SK-N-SH (cell line): ENCODE measurements around the gene PARD3B. TPM values are rescaled to one million over a fixed set of nuclear protein-coding genes. Genes with fewer than 3 reads are reported as not detected.

Source experiments
- CTCF ChIA-PET: fragments of 300-600, 350-600 bp; formaldehyde crosslinking; extraction: SDS; loops from one replicate; lab custom pipeline; 2021; lab: Yijun Ruan, JAX
- POLR2A ChIA-PET: fragments of 350-600 bp; sonication (Branson Sonifier 250); formaldehyde crosslinking; extraction: SDS; loops from one replicate; lab custom pipeline; 2020; ENCODE audit warnings: antibody characterized with exemption, inconsistent platforms; lab: Yijun Ruan, JAX
- DNase-seq: peaks from one replicate; pipeline ENCODE4 v3.0.0; 2012
- H2AFZ ChIP-seq: fragments of 200-600 bp; sonication (generic); 2 replicates; pipeline ENCODE4 v1.8.1; 2016; ENCODE audit warnings: antibody characterized with exemption, mild to moderate bottlenecking, low read depth
- H3F3A ChIP-seq: fragments of 200-600 bp; sonication (generic); replicated peaks from 2 replicates; pipeline ENCODE3; 2016; ENCODE audit warnings: antibody characterized with exemption, mild to moderate bottlenecking; ENCODE audit not compliant: insufficient read depth
- H3K27ac ChIP-seq, 2 experiments: fragments of 200-500 bp in 1 of 2; fragments of 200-600 bp in 1 of 2; sonication (Bioruptor generic) in 1 of 2; sonication (generic), shearing (Covaris generic) in 1 of 2; 2 replicates each; pipeline versions ENCODE4 v1.5.1 to v1.6.1; 2014 to 2016; ENCODE audit warnings: low read depth in 2 of 2, inconsistent platforms in 1 of 2, low read length in 1 of 2, mild to moderate bottlenecking in 1 of 2, mixed read lengths in 1 of 2
- H3K27me3 ChIP-seq: fragments of 200-600 bp; sonication (generic), shearing (Covaris generic); 2 replicates; pipeline ENCODE4 v1.6.1; 2016; ENCODE audit warnings: mixed run types; ENCODE audit not compliant: insufficient read depth
- H3K36me3 ChIP-seq, 2 experiments: fragments of 200-500 bp in 1 of 2; fragments of 200-600 bp in 1 of 2; sonication (Bioruptor generic) in 1 of 2; sonication (generic) in 1 of 2; replicated peaks in 1 of 2; 2 replicates each; pipeline versions ENCODE3 to v1.5.1; 2014 to 2016; ENCODE audit warnings: low read length in 1 of 2, mild to moderate bottlenecking in 1 of 2; ENCODE audit not compliant: insufficient read depth in 2 of 2, control insufficient read depth in 1 of 2
- H3K4me1 ChIP-seq, 2 experiments: fragments of 200-500 bp in 1 of 2; fragments of 200-600 bp in 1 of 2; sonication (Bioruptor generic) in 1 of 2; sonication (generic), shearing (Covaris generic) in 1 of 2; 2 replicates each; pipeline versions ENCODE4 v1.5.1 to v1.6.1; 2014 to 2016; ENCODE audit warnings: low read depth in 1 of 2, low read length in 1 of 2, mixed run types in 1 of 2; ENCODE audit not compliant: insufficient read depth in 2 of 2, control insufficient read depth in 1 of 2
- H3K4me2 ChIP-seq: fragments of 200-600 bp; sonication (generic), shearing (Covaris generic); 2 replicates; pipeline ENCODE4 v1.6.1; 2017; ENCODE audit warnings: mixed run types
- H3K4me3 ChIP-seq, 2 experiments: fragments of 200-500 bp in 1 of 2; fragments of 200-600 bp in 1 of 2; sonication (Bioruptor generic) in 1 of 2; sonication (generic), shearing (Covaris generic) in 1 of 2; 2 replicates each; pipeline versions ENCODE4 v1.5.1 to v1.8.1; 2014 to 2016; ENCODE audit warnings: low read depth in 2 of 2, inconsistent platforms in 1 of 2, low read length in 1 of 2, mild to moderate bottlenecking in 1 of 2, mixed read lengths in 1 of 2, moderate library complexity in 1 of 2
- H3K79me2 ChIP-seq: fragments of 200-600 bp; sonication (generic); 2 replicates; pipeline ENCODE4 v1.8.1; 2017; ENCODE audit warnings: mild to moderate bottlenecking; ENCODE audit not compliant: insufficient read depth
- H3K9ac ChIP-seq: fragments of 200-600 bp; sonication (generic); 2 replicates; pipeline ENCODE4 v1.6.1; 2017; ENCODE audit warnings: mixed run types
- H3K9me2 ChIP-seq: fragments of 200-600 bp; sonication (generic); 2 replicates; pipeline ENCODE4 v1.6.1; 2017; ENCODE audit warnings: mixed run types
- H3K9me3 ChIP-seq: fragments of 200-600 bp; sonication (generic); 2 replicates; pipeline ENCODE4 v1.6.1; 2017; ENCODE audit warnings: mixed run types, mild to moderate bottlenecking, moderate library complexity
- H4K20me1 ChIP-seq: fragments of 200-600 bp; sonication (generic); 2 replicates; pipeline ENCODE4 v1.6.1; 2017; ENCODE audit warnings: mild to moderate bottlenecking, mixed run types; ENCODE audit not compliant: insufficient read depth
- EZH2phosphoT487 ChIP-seq: fragments of 200-600 bp; sonication (generic); IDR thresholded peaks from 2 replicates; pipeline ENCODE4 v1.6.1; 2017; ENCODE audit warnings: low read depth, mixed run types, mild to moderate bottlenecking, antibody characterized with exemption, moderate library complexity, borderline replicate concordance
- FOSL2 ChIP-seq: IDR thresholded peaks from 2 replicates; pipeline ENCODE4 v1.4.0; 2012; ENCODE audit warnings: low read depth, mild to moderate bottlenecking, moderate library complexity, borderline replicate concordance
- FOXM1 ChIP-seq: IDR thresholded peaks from 2 replicates; pipeline ENCODE4 v1.4.0; 2012; ENCODE audit warnings: low read depth, mild to moderate bottlenecking
- GABPA ChIP-seq: IDR thresholded peaks from 2 replicates; pipeline ENCODE4 v1.4.0; 2012; ENCODE audit warnings: low read depth, mild to moderate bottlenecking
- GATA2 ChIP-seq: sonication (generic); formaldehyde crosslinking; IDR thresholded peaks from 2 replicates; pipeline ENCODE4 v1.5.0; 2020; ENCODE audit warnings: mild to moderate bottlenecking, missing genetic modification reagents
- MXI1 ChIP-seq: IDR thresholded peaks from 2 replicates; pipeline ENCODE4 v1.6.1; 2012; ENCODE audit warnings: mild to moderate bottlenecking, low read depth, low read length, improper control_type of control experiment
- NFIC ChIP-seq: IDR thresholded peaks from 2 replicates; pipeline ENCODE4 v1.4.0; 2012; ENCODE audit warnings: borderline replicate concordance
- RCOR1 ChIP-seq: fragments of 150-350 bp; IDR thresholded peaks from 2 replicates; pipeline ENCODE4 v1.6.1; 2017; ENCODE audit warnings: antibody characterized with exemption, low read length
- RFX5 ChIP-seq: IDR thresholded peaks from 2 replicates; pipeline ENCODE4 v1.6.1; 2012; ENCODE audit warnings: mild to moderate bottlenecking, improper control_type of control experiment, low read length
- RXRA ChIP-seq: IDR thresholded peaks from 2 replicates; pipeline ENCODE4 v1.4.0; 2012; ENCODE audit warnings: low read depth, mild to moderate bottlenecking, borderline replicate concordance
- SIN3A ChIP-seq: IDR thresholded peaks from 2 replicates; pipeline ENCODE4 v1.6.1; 2012; ENCODE audit warnings: low read depth, mild to moderate bottlenecking, low read length, moderate library complexity, borderline replicate concordance
- TAF1 ChIP-seq: IDR thresholded peaks from 2 replicates; pipeline ENCODE4 v1.6.1; 2012; ENCODE audit warnings: low read depth, mild to moderate bottlenecking, low read length, moderate library complexity, borderline replicate concordance
- TCF12 ChIP-seq: IDR thresholded peaks from 2 replicates; pipeline ENCODE4 v1.4.0; 2012
- WGBS: methylation state at CpG from one replicate; pipeline ENCODE4 v1.1.6; 2017; ENCODE audit warnings: low lambda C conversion rate; 5-methylcytosine and 5-hydroxymethylcytosine counted together
- polyA plus RNA-seq, 3 experiments: library from polyadenylated mRNA; depleted of rRNA; stranded (reverse); fragments of >200 nt; gene quantifications; 2 replicates each; pipeline ENCODE4 v1.2.3, GENCODE V29; 2012
- TF ChIP-seq, protein P1 (sequence below): fragments of 150-350 bp; IDR thresholded peaks from 2 replicates; pipeline ENCODE4 v1.6.1; 2017; ENCODE audit warnings: antibody characterized with exemption, low read length, low read depth, borderline replicate concordance
- TF ChIP-seq, protein P2 (sequence below): fragments of 200-600 bp; sonication (generic); IDR thresholded peaks from 2 replicates; pipeline ENCODE4 v1.6.1; 2017; ENCODE audit warnings: antibody characterized with exemption, mild to moderate bottlenecking, moderate library complexity

The PARD3B gene
- polyA plus RNA-seq, 1 of the 3 experiments (the other 2 are of a cell fraction), result 0.87 TPM

DNA sequence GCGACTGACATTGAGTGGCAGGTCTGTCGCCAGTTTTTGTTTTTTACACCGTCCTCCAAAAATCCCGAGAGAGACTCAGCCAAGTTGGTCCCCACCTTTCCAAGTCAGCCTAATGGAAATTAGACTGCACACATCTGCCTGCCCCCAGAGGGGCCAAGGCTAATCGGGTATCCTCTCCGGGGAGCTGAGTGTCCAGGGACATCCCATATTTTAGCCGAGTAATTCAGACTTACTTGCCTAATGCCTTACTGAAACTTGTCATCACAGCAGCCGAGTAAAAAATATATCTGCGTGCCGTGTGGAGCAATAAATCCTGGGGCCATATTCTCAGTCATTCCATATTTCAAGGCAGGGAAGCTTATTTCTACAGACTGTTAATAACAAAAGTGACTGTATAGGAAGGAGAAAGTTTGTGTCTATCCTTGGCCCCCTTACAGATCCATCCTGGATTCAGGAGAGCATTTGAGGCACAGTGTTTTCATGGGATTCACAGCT is 1098.2 kb downstream of the PARD3B start:
- POLR2A ChIA-PET, result no interaction called here
- 88% methylated on average over 10 of the region's 10 CpGs for WGBS
- CTCF ChIA-PET, result interaction anchor here (0.7 to 1.3 kb wide), 3 partner anchors 12 to 77 kb away, joined by 3 to 5 read pairs (median 3); no protein-coding TSS in a partner anchor

DNA sequence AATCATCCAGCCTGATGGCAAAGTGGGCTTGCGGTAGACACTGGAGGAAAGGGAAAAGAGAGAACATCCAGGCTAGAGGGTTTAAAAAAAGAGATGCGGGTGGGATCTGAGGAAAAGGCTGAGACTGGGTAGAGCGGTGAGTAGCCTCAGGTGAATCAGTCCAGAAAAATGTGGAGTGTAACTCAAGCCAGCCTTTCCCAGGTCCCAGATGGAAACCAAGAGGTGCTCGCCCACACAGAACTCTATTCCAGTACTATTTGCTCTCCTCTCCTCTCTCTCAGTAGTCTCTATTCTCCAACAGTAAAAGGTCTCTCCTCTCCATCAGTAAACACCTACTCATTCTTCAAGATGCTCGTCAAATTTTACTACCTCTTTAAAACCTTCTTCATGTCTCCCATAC is 1098.7 kb downstream of the PARD3B start:
- 86% methylated on average over 5 of the region's 5 CpGs for WGBS
- Histone ChIP-seq H3K36me3 (no peaks in the 10 kb centered on the region), H3K4me1 (peaks cover 0 to 2% of the 10 kb centered on the region in 2 experiments; a peak in 1 of 4 replicates), H3F3A (peaks cover 8% of the 10 kb centered on the region), H3K4me3 (no peak overlapping the region), H3K79me2 (no peaks in the 10 kb centered on the region), H3K27me3 (no peaks in the 10 kb centered on the region), H4K20me1 (no peaks in the 10 kb centered on the region), H3K9ac (no peak overlapping the region), H3K27ac (no peak overlapping the region), H3K9me2 (no peaks in the 10 kb centered on the region), H3K4me2 (no peak overlapping the region), H2AFZ (no peak overlapping the region), H3K9me3 (no peaks in the 10 kb centered on the region)
- CTCF ChIA-PET, result interaction anchor here (1.4 kb wide), 1 partner anchor 32 kb away, joined by 6 read pairs; no protein-coding TSS in a partner anchor
- POLR2A ChIA-PET, result no interaction called here
- no peak for TF ChIP-seq GABPA
- no peak for TF ChIP-seq MXI1
- TF ChIP-seq RFX5, result no peak
- TF ChIP-seq FOSL2, result no peak
- no peak for TF ChIP-seq EZH2phosphoT487
- no peak for TF ChIP-seq GATA2 (CRISPR knock-in tag)
- TF ChIP-seq TAF1, result no peak
- no peak for TF ChIP-seq RXRA
- no peak for TF ChIP-seq TCF12
- TF ChIP-seq FOXM1, result no peak
- TF ChIP-seq, protein P1, sequence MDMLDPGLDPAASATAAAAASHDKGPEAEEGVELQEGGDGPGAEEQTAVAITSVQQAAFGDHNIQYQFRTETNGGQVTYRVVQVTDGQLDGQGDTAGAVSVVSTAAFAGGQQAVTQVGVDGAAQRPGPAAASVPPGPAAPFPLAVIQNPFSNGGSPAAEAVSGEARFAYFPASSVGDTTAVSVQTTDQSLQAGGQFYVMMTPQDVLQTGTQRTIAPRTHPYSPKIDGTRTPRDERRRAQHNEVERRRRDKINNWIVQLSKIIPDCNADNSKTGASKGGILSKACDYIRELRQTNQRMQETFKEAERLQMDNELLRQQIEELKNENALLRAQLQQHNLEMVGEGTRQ, result no peak
- TF ChIP-seq NFIC, result no peak
- TF ChIP-seq, protein P2, sequence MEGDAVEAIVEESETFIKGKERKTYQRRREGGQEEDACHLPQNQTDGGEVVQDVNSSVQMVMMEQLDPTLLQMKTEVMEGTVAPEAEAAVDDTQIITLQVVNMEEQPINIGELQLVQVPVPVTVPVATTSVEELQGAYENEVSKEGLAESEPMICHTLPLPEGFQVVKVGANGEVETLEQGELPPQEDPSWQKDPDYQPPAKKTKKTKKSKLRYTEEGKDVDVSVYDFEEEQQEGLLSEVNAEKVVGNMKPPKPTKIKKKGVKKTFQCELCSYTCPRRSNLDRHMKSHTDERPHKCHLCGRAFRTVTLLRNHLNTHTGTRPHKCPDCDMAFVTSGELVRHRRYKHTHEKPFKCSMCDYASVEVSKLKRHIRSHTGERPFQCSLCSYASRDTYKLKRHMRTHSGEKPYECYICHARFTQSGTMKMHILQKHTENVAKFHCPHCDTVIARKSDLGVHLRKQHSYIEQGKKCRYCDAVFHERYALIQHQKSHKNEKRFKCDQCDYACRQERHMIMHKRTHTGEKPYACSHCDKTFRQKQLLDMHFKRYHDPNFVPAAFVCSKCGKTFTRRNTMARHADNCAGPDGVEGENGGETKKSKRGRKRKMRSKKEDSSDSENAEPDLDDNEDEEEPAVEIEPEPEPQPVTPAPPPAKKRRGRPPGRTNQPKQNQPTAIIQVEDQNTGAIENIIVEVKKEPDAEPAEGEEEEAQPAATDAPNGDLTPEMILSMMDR, result no peak
- no peak for TF ChIP-seq SIN3A
- DNase-seq, result no peak

More for the DNA sequence above, 1098.2 kb downstream of the PARD3B start:
- Histone ChIP-seq H3K27ac (no peak overlapping the region), H3F3A (peaks cover 8% of the 10 kb centered on the region), H3K4me3 (no peak overlapping the region), H3K9ac (no peak overlapping the region), H3K9me3 (no peaks in the 10 kb centered on the region), H3K36me3 (no peaks in the 10 kb centered on the region), H3K27me3 (no peaks in the 10 kb centered on the region), H2AFZ (no peak overlapping the region), H3K9me2 (no peaks in the 10 kb centered on the region), H4K20me1 (no peaks in the 10 kb centered on the region), H3K4me1 (peaks cover 0 to 2% of the 10 kb centered on the region in 2 experiments; a peak in 1 of 4 replicates), H3K79me2 (no peaks in the 10 kb centered on the region), H3K4me2 (no peak overlapping the region)
- TF ChIP-seq RCOR1, result no peak
- TF ChIP-seq FOXM1, result no peak
- no peak for DNase-seq
